ENCODE measurements around the gene ATP9B. TPM values are rescaled to one million over a fixed set of nuclear protein-coding genes. Genes with fewer than 3 reads are reported as not detected.

Gene ATP9B
- total RNA-seq, 1 experiment from 2014 or later = 8.6 TPM

GRCh38 chr18:79043288-79043687, 25.9 kb upstream of the ATP9B start:
- Histone ChIP-seq H3K4me1 (replicated peaks; ENCODE audit: insufficient read depth) (no peaks in the 10 kb centered on the region), H3K9me3 (ENCODE audit: insufficient read depth, low read depth) (no peaks in the 10 kb centered on the region), H3K9me2 (ENCODE audit: insufficient read depth) (no peaks in the 10 kb centered on the region), H3K27ac (no peak overlapping the region), H3K4me2 (no peak overlapping the region), H3K4me3 (no peak overlapping the region), H3F3A (ENCODE audit: insufficient read depth, low read depth) (no peaks in the 10 kb centered on the region), H3K27me3 (ENCODE audit: insufficient read depth, low read depth) (peaks cover 36% of the 10 kb centered on the region), H3K79me2 (ENCODE audit: low read depth) (no peaks in the 10 kb centered on the region), H2AFZ (no peak overlapping the region), H4K20me1 (ENCODE audit: insufficient read depth) (no peaks in the 10 kb centered on the region; the same call in 1 of the 2 replicates), H3K36me3 (ENCODE audit: low read depth) (no peaks in the 10 kb centered on the region)
- POLR2A ChIA-PET (ENCODE audit: unreplicated experiment) = no interaction called here
- CTCF ChIA-PET = no interaction called here
- no TSS peak for BruUV-seq (replicated peaks)
- no peak for TF ChIP-seq EZH2 (IDR thresholded peaks at IDR 0.05; ENCODE audit: low read depth)
- no peak for TF ChIP-seq CTCF (conservative IDR thresholded peaks at IDR 0.05)
- intact Hi-C loops (cut with micrococcal nuclease; ENCODE audit: unreplicated experiment) = no loop called here
- no peak for DNase-seq

- Histone ChIP-seq H3K27me3 (ENCODE audit: insufficient read depth, low read depth) (peaks cover 45% of the 10 kb centered on the region), H3K36me3 (ENCODE audit: low read depth) (no peaks in the 10 kb centered on the region), H3K79me2 (ENCODE audit: low read depth) (no peaks in the 10 kb centered on the region), H2AFZ (no peak overlapping the region), H3F3A (ENCODE audit: insufficient read depth, low read depth) (no peaks in the 10 kb centered on the region), H3K27ac (no peak overlapping the region), H3K4me1 (replicated peaks; ENCODE audit: insufficient read depth) (no peaks in the 10 kb centered on the region), H3K9me2 (ENCODE audit: insufficient read depth) (no peaks in the 10 kb centered on the region), H3K4me2 (no peak overlapping the region), H3K9me3 (ENCODE audit: insufficient read depth, low read depth) (no peaks in the 10 kb centered on the region), H3K4me3 (no peak overlapping the region), H4K20me1 (ENCODE audit: insufficient read depth) (no peaks in the 10 kb centered on the region; the same call in 1 of the 2 replicates)
- ChIA-PET POLR2A (ENCODE audit: unreplicated experiment) (no interaction called here), CTCF (no interaction called here)
- BruUV-seq (replicated peaks) = no TSS peak
- TF ChIP-seq CTCF (conservative IDR thresholded peaks at IDR 0.05) (no peak), EZH2 (IDR thresholded peaks at IDR 0.05; ENCODE audit: low read depth) (no peak)
- intact Hi-C loops (cut with micrococcal nuclease; ENCODE audit: unreplicated experiment) = no loop called here
- DNase-seq = no peak
Observed at GRCh38 chr18:79046522-79046921, 22.7 kb upstream of the ATP9B start.

- Histone ChIP-seq H3K4me3 (no peak overlapping the region), H3K79me2 (ENCODE audit: low read depth) (no peaks in the 10 kb centered on the region), H3K36me3 (ENCODE audit: low read depth) (no peaks in the 10 kb centered on the region), H3K4me2 (no peak overlapping the region), H3K27me3 (ENCODE audit: insufficient read depth, low read depth) (peaks cover 55% of the 10 kb centered on the region), H3K4me1 (replicated peaks; ENCODE audit: insufficient read depth) (no peaks in the 10 kb centered on the region), H3K27ac (no peak overlapping the region), H3K9me2 (ENCODE audit: insufficient read depth) (no peaks in the 10 kb centered on the region), H3F3A (ENCODE audit: insufficient read depth, low read depth) (no peaks in the 10 kb centered on the region), H3K9me3 (ENCODE audit: insufficient read depth, low read depth) (no peaks in the 10 kb centered on the region), H2AFZ (no peak overlapping the region), H4K20me1 (ENCODE audit: insufficient read depth) (no peaks in the 10 kb centered on the region; the same call in 1 of the 2 replicates)
- POLR2A ChIA-PET (ENCODE audit: unreplicated experiment) = no interaction called here
- no peak for TF ChIP-seq CTCF (conservative IDR thresholded peaks at IDR 0.05)
- no peak for TF ChIP-seq EZH2 (IDR thresholded peaks at IDR 0.05; ENCODE audit: low read depth)
- CTCF ChIA-PET = no interaction called here
- intact Hi-C loops (cut with micrococcal nuclease; ENCODE audit: unreplicated experiment) = no loop called here
- no peak for DNase-seq
- BruUV-seq (replicated peaks) = no TSS peak
Observed at GRCh38 chr18:79047556-79048244, 21.5 kb upstream of the ATP9B start.

All from PC-9 (cell line).